Smooth muscle cell of the brain vasculature (primary cell): Measurements from ENCODE around the gene CDC14C.
"Not testable (repeated sequence)": the region's sequence is repeated elsewhere in the genome, so short reads cannot be mapped to it uniquely, and the experiment has no call there.

Experiments
- DNase-seq: peaks from one replicate; pipeline ENCODE4 v3.0.0-alpha.2; 2012; ENCODE audit warnings: low read depth, low spot score

Gene CDC14C

GRCh38 chr7:48924433-48924832 lies at the start of gene CDC14C:
CDC14C (plus strand) TSS chr7:48924547; CDS start chr7:48924673, 126 bp downstream.
- DNase-seq = no peak

DNA sequence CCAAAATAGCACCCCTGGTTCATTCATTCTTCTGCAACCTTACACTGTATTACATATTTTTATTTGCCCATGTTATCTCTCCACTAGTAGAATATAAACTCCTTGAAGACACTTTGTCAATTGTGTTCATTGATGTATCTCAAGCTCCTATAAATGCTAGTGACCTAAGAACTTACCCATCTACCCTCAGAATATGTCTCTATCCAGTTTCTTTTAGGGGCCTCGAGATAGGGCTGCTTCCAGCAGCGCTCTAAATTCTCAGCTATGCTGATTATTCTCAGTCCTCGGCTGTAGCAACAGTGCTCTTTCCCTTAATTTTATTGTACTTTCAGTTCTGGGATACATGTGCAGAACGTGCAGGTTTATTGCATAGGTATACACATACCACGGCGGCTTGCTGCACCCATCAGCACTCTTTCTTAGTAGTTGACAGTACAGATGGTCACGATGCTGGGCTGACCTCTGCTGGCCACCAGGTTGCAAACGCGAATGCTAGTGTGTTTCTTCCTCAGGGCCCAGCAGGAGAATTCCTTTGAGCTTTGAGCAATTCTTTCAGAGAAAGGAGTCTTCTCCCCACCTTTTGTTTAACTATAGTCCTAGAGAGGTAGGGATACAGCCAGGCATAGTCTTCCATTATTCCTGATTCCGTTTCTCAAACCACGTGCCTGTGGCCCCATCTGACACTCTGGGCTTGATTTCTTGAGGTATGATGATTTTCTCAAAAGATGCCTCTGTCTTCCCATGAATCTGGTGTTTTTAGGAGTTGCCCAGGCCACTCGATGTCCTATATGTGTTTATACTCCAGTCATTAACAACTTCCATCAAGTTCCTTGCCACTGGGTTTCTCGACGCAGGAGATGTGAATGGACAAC lies 49.1 kb upstream of the CDC14C start:
- DNase-seq = no peak

DNA sequence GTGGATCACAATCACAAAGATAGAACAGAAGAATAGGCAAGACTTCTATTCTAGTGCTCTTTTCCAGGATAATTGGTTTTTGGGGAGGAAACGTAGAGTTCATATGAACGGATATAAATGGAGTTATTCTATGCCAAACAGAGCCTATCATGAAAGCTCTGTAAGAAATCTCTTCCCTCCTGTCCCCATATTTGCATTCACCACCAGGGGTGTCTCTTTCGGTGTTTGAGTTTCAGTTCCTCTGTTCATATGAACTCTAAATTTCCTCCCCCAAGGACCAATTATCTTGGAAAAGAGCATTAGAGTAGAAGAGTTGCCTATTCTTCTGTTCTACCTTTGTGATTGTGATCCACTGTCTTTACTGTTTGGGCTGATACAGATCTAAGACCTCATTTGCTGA lies 48.3 kb upstream of the CDC14C start:
- DNase-seq = no peak

DNA sequence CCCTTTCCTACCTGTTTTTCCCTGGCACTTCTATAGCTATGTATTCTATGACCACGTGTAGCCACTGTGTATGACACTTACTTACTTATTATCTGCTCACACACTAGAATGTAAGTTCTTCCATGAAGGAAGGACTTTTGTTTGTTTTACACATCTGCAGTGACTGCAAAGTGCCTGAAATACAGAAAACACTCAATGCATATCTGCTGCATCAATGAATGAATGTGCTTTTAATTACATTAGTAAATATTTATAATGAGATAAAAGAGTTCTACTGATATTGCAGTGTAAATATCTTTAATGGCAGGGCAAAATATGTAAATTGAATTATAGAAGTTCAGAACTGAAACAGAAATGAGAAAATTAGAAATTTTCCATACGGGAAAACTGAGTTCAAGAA lies 43.5 kb upstream of the CDC14C start:
- no peak for DNase-seq

DNA sequence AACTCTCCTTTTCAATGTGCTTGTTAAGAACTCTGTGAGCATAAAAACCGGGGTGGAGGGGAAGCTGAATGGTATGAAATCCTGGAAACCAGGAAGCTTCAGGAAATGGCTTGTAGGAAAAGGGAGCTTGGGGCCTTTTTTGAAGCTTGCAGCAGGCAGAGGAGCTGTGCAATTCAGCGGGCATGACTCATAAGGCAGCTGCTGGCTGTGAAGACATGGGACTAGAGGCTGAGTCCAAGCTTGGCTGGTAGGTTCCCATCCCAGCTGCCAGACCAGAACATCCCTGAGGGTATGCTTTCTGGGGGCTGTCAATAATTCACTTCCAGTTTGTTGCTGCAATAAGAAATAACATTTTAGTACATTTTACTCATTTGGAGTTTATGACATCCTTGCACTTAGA lies 36.8 kb upstream of the CDC14C start:
- no peak for DNase-seq

- DNase-seq = no peak
These were observed 29.8 kb upstream of the CDC14C start for GRCh38 chr7:48894574-48894973.

DNA sequence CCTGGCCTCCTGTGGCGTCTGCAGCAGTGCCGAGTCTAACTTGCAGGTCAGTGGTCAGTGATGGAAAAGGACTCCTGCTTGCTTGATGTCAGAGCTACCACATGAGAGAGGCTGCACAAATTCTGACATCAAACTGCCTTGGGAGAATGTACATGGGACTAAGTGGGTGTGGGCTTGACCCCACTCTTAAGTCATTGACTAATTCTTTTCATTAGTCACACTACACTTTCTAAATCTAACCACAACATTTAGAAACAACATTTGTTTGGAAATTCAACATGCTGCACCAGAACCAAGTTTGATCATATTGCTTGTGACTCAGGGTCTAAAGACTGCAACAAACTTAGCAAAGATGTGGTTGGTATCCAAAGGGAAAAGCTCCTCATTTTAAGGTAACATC lies 24.4 kb upstream of the CDC14C start:
- no peak for DNase-seq

GRCh38 chr7:48901966-48902365 lies 22.4 kb upstream of the CDC14C start:
- no peak for DNase-seq

GRCh38 chr7:48904975-48905374 lies 19.4 kb upstream of the CDC14C start:
- DNase-seq = no peak

GRCh38 chr7:48905686-48906085 lies 18.7 kb upstream of the CDC14C start:
- not testable (repeated sequence) for DNase-seq

GRCh38 chr7:48909887-48910286 lies 14.5 kb upstream of the CDC14C start:
- DNase-seq = not testable (repeated sequence)

DNA sequence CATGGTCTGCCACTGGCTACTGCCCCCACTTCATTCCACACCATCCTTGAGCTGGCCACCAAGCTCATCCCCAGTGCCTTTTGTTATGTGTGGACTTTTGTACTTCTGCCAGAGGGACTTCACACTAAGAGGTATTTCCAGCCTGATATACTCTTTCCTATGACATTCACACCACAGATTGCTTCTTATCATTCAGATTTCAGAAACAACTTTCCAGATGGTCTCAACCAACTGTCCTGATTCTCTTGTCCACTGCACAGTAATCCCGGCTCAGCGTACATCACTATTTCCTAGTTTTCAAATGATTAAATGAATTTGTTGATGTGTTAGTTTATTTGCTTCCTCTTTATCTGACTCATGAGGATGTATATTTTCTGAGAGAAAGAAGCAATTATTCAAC lies 7.1 kb downstream of the CDC14C start:
- no peak for DNase-seq

GRCh38 chr7:48932126-48932910 lies 8.0 kb downstream of the CDC14C start:
- no peak for DNase-seq

DNA sequence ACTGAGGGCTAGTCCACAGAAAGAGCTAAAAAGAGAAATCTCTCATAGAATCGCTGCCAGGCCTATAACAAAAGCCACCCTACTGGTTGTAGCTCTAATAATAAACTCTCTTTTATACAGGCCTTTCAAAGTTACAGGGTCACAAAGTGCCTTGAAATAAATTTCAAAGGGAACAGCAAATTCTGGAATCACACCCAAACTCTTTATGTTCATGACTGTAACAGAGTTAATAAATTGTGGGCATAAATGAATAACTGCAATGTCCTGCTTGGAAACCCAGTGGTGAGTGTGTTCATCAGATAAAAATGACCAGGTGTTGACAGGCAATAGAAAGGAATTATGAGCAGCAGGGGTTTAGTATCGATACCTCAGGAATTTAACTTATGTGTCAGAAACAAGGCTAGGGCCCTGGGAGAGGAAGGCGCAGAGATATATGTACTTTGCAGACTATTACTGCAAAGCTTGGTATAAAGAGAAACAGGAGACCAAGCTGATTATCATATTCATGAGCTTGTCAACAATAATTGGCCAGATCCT lies 9.3 kb downstream of the CDC14C start:
- DNase-seq = no peak

DNA sequence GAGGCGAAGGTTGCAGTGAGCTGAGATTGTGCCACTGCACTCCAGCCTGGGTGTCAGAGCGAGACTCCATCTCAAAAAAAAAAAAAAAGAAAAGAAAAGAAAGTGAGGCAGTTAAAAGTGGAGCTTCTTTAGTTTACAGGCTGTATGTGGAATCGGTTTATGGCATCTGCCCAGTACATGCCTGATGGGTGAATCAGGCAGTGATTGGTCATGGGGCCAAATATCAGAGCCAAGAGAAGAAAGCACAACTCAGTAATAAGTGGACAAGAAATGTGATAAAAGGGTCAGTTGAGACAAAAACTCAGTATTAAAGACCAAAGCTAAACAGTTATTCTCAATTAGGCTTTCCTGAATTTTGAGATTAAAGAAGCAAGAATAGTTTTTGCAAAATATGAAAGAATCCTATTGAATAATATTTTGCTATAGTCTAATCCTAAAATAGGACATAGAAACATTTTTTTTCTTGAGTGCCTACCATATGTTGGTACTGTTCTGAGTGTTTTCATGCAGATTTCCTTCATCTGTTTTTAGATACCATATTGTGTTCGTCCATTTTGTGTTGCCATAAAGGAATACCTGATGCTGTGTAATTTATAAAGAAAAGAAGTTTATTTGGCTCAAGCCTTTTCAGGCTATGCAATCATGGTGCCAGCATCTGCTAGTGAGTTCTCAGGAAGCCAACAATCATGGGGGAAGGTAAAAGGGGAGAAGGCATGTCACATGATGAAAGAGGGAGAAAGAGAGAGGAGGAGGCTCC lies 14.4 kb downstream of the CDC14C start:
- DNase-seq = no peak

GRCh38 chr7:48943279-48943990 lies 19.1 kb downstream of the CDC14C start:
- no peak for DNase-seq

GRCh38 chr7:48955916-48956315 lies 31.6 kb downstream of the CDC14C start:
- no peak for DNase-seq

DNA sequence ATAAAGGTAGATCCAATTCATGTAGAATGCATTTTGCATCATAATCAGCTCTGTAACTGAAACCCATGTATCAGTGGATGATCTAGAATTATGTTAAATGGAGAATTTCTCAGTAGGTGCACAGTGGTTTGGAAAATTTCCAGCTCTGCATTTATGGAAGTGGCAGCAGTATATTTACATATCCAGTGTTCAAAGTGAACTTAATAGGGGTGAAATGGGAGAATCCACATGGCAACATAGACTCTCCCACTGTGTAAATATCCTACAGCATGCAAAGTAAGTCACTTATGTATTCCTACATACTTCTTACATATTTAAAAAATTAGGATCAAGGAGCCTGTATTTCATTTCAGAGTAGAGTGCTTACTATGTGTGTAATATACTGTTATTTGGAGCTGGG lies 35.3 kb downstream of the CDC14C start:
- no peak for DNase-seq

DNA sequence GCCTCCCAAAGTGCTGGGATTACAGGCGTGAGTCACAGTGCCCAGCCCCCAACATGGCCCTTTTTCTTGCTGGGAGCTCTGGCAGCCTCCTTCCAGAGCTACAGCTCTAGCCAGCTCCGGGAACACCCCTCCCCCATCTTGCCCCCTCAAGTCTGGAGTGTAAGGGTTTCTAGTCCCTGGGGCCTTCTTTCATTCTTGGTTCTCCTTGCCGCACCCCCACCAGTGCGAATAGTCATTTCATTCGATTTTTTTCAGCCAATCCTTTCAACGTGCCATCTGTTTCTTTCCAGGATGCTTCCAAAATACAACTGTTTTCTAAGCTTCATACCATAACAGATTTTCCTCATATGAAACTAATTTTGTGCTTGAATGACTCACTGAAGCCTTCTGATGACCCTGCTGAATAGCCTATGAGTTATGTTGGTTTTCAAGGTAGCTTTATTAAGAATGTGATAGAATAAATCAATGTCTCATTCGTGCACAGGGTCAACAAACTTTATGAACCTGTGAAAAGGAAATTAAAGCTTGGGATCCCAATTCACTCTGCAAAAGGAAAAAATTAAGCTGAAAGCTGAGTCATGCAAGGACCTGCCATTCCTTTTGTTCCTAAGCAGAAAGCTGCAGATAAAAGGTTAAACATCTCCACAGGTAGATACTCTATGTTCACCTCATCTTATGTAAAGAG lies 38.6 kb downstream of the CDC14C start:
- DNase-seq = no peak

GRCh38 chr7:48964074-48964473 lies 39.7 kb downstream of the CDC14C start:
- no peak for DNase-seq

- DNase-seq = no peak
These were observed 46.8 kb downstream of the CDC14C start for GRCh38 chr7:48971173-48971572.
